ENCODE measurements around the gene XCL2.
A peak's percentile ranks its signal among the peaks of the same experiment; 100 is the strongest.
"Not testable (repeated sequence)": the region's sequence is repeated elsewhere in the genome, so short reads cannot be mapped to it uniquely, and the experiment has no call there.

XCL2 gene

GRCh38 chr1:168550971-168551370 lies 7.2 kb upstream of the XCL2 start:
- no peak for TF ChIP-seq TSHZ2 (CRISPR knock-in tag; IDR thresholded peaks at IDR 0.05)
- TF ChIP-seq CSRNP3 (CRISPR knock-in tag; IDR thresholded peaks at IDR 0.05), result no peak
- TF ChIP-seq OSR1 (CRISPR knock-in tag; IDR thresholded peaks at IDR 0.05), result no peak
- TF ChIP-seq ZFP3 (CRISPR knock-in tag; IDR thresholded peaks at IDR 0.05), result no peak
- no peak for TF ChIP-seq TOX (CRISPR knock-in tag; IDR thresholded peaks at IDR 0.05; ENCODE audit: borderline replicate concordance)
- no peak for TF ChIP-seq ZC3H10 (CRISPR knock-in tag; IDR thresholded peaks at IDR 0.05)
- TF ChIP-seq ARNTL (CRISPR knock-in tag; IDR thresholded peaks at IDR 0.05; ENCODE audit: borderline replicate concordance, low read depth), result no peak
- TF ChIP-seq CSDC2 (CRISPR knock-in tag; IDR thresholded peaks at IDR 0.05), result no peak
- ATAC-seq, result peak; percentile 30; the same call in 1 of the 3 replicates

GRCh38 chr1:168546553-168546895 lies 2.7 kb upstream of the XCL2 start:
- not testable (repeated sequence) for ATAC-seq

GRCh38 chr1:168545678-168546552 lies 2.1 kb upstream of the XCL2 start:
- ATAC-seq, result peak; percentile 80

GRCh38 chr1:168542978-168543377 lies 819 bp downstream of the XCL2 start:
- not testable (repeated sequence) for ATAC-seq

GRCh38 chr1:168540798-168541197 lies 3.0 kb downstream of the XCL2 start:
- not testable (repeated sequence) for ATAC-seq

GRCh38 chr1:168535536-168535935 lies 8.3 kb downstream of the XCL2 start:
- no peak for TF ChIP-seq PATZ1 (CRISPR knock-in tag; IDR thresholded peaks at IDR 0.05; ENCODE audit: borderline replicate concordance)
- no peak for TF ChIP-seq ESRRG (CRISPR knock-in tag; IDR thresholded peaks at IDR 0.05)
- TF ChIP-seq CSRNP3 (CRISPR knock-in tag; IDR thresholded peaks at IDR 0.05), result no peak
- no peak for TF ChIP-seq POU6F1 (CRISPR knock-in tag; IDR thresholded peaks at IDR 0.05; ENCODE audit: borderline replicate concordance, low read depth)
- no peak for TF ChIP-seq ZNF565 (CRISPR knock-in tag; conservative IDR thresholded peaks at IDR 0.05; ENCODE audit: low read depth)
- no peak for TF ChIP-seq CSDC2 (CRISPR knock-in tag; IDR thresholded peaks at IDR 0.05)
- no peak for TF ChIP-seq ZNF70 (CRISPR knock-in tag; IDR thresholded peaks at IDR 0.05)
- TF ChIP-seq TCF4 (CRISPR knock-in tag; IDR thresholded peaks at IDR 0.05; ENCODE audit: borderline replicate concordance), result no peak
- ATAC-seq, result no peak

All from SK-N-SH treated with all-trans-retinoic acid at 6 μM for 48 hours (cell line).